Activated CD8-positive, alpha-beta memory T cell treated with anti-CD3 and anti-CD28 coated beads, Interleukin-2, amount 50 U/mL, for 48 hours (primary cell): ENCODE data around the gene GOLPH3.
"Not testable (repeated sequence)": the region's sequence is repeated elsewhere in the genome, so short reads cannot be mapped to it uniquely, and the experiment has no call there.

Source experiments
- DNase-seq: peaks from one replicate; pipeline ENCODE4 v3.0.0-alpha.2; 2020

Gene GOLPH3

GRCh38 chr5:32098291-32098690, 75.8 kb downstream of the GOLPH3 start:
- DNase-seq = no peak

GRCh38 chr5:32096891-32097595, 77.1 kb downstream of the GOLPH3 start:
- no peak for DNase-seq

- peak; percentile 36 for DNase-seq
Measured at GRCh38 chr5:32095261-32095671, 78.9 kb downstream of the GOLPH3 start.

- DNase-seq = no peak
Measured at GRCh38 chr5:32094691-32095090, 79.4 kb downstream of the GOLPH3 start.

- peak; percentile 70 for DNase-seq
Measured at GRCh38 chr5:32092938-32093812, 80.9 kb downstream of the GOLPH3 start.

- DNase-seq = no peak
Measured at GRCh38 chr5:32090755-32091128, 83.4 kb downstream of the GOLPH3 start.

GRCh38 chr5:32090026-32090754, 83.9 kb downstream of the GOLPH3 start:
- peak; percentile 34 for DNase-seq

- DNase-seq = peak; percentile 36
Measured at GRCh38 chr5:32089146-32090000, 84.7 kb downstream of the GOLPH3 start.

- DNase-seq = peak; percentile 8
Measured at GRCh38 chr5:32088214-32088613, 85.9 kb downstream of the GOLPH3 start.

GRCh38 chr5:32087086-32088082, 86.7 kb downstream of the GOLPH3 start:
- DNase-seq = peak; percentile 46

- DNase-seq = no peak
Measured at GRCh38 chr5:32083981-32084430, 90.1 kb downstream of the GOLPH3 start.

GRCh38 chr5:32082701-32083100, 91.4 kb downstream of the GOLPH3 start:
- no peak for DNase-seq

GRCh38 chr5:32080565-32080964, 93.6 kb downstream of the GOLPH3 start:
- DNase-seq = not testable (repeated sequence)

GRCh38 chr5:32078855-32079254, 95.3 kb downstream of the GOLPH3 start:
- DNase-seq = not testable (repeated sequence)

GRCh38 chr5:32076699-32077695, 97.1 kb downstream of the GOLPH3 start:
- no peak for DNase-seq
